HepG2 (cell line): ENCODE measurements around the gene GNAI2. TPM values are rescaled to one million over a fixed set of nuclear protein-coding genes. Genes with fewer than 3 reads are reported as not detected.

Experiments
- CBX5 ChIP-seq: sonication (generic); formaldehyde crosslinking; IDR thresholded peaks from 2 replicates; pipeline ENCODE4 v1.4.0; 2020; ENCODE audit warnings: missing genetic modification reagents, borderline replicate concordance
- EZH2 ChIP-seq: conservative IDR thresholded peaks from 2 replicates; pipeline ENCODE4 v1.6.1; 2012; ENCODE audit warnings: mild to moderate bottlenecking, low read depth, low read length, moderate library complexity
- FOXC1 ChIP-seq: sonication (generic); formaldehyde crosslinking; IDR thresholded peaks from 2 replicates; pipeline ENCODE4 v1.8.0; 2022; ENCODE audit warnings: mild to moderate bottlenecking, missing genetic modification reagents, borderline replicate concordance
- GABPB1 ChIP-seq: IDR thresholded peaks from 2 replicates; pipeline ENCODE4 v1.6.1; 2016; ENCODE audit warnings: mild to moderate bottlenecking, missing genetic modification reagents, moderate library complexity, missing compliant biosample characterization
- GATA4 ChIP-seq: sonication (generic); IDR thresholded peaks from 2 replicates; pipeline ENCODE4 v1.6.1; 2016; ENCODE audit warnings: antibody characterized with exemption, low read depth, borderline replicate concordance
- NR2F6 ChIP-seq, 2 experiments: IDR thresholded peaks; 2 replicates each; pipeline ENCODE4 v1.6.1; 2016; ENCODE audit warnings: antibody characterized with exemption in 1 of 2, mild to moderate bottlenecking in 1 of 2
- SMYD3 ChIP-seq: sonication (generic); formaldehyde crosslinking; IDR thresholded peaks from 2 replicates; pipeline ENCODE4 v1.8.1; 2023; ENCODE audit warnings: mild to moderate bottlenecking, missing genetic modification reagents
- TEAD3 ChIP-seq: optimal IDR thresholded peaks from 2 replicates; pipeline ENCODE3; 2016; ENCODE audit warnings: borderline replicate concordance
- ZMYM2 ChIP-seq: sonication (generic); formaldehyde crosslinking; IDR thresholded peaks from 2 replicates; pipeline ENCODE4 v1.8.0; 2022; ENCODE audit warnings: mild to moderate bottlenecking, missing genetic modification reagents
- ZMYM3 ChIP-seq: sonication (generic); formaldehyde crosslinking; IDR thresholded peaks from 2 replicates; pipeline ENCODE4 v1.5.1; 2020; ENCODE audit warnings: mild to moderate bottlenecking, missing genetic modification reagents
- ZNF142 ChIP-seq: sonication (generic); formaldehyde crosslinking; IDR thresholded peaks from 2 replicates; pipeline ENCODE4 v1.4.0; 2020; ENCODE audit warnings: missing genetic modification reagents
- polyA plus RNA-seq, 8 experiments: library from polyadenylated mRNA; depleted of rRNA in 3 of 8; stranded (reverse) in 7 of 8; unstranded in 1 of 8; fragments of >200 nt; fragmentation: Illumina TruSeq in 4 of 8; extraction: Trizol in 4 of 8; gene quantifications; 2 replicates each; pipeline versions ENCODE4 v1.2.1 to v1.2.3, GENCODE V29; 2011 to 2016; ENCODE audit warnings: low read depth in 4 of 8, missing spikeins in 1 of 8, mixed read lengths in 1 of 8; ENCODE audit not compliant: insufficient read depth in 1 of 8
- total RNA-seq, 5 experiments: library from RNA; depleted of rRNA; stranded (reverse); fragments of >200 nt; fragmentation: Illumina TruSeq; extraction: Trizol; gene quantifications; 2 replicates each; pipeline ENCODE4 v1.2.3, GENCODE V29; 2016; ENCODE audit warnings: low read depth in 1 of 5
- TF ChIP-seq, protein P1 (sequence below), 2 experiments: sonication (generic) in 1 of 2; formaldehyde crosslinking in 1 of 2; IDR thresholded peaks; 2 replicates each; pipeline versions ENCODE4 v1.4.0 to v1.6.1; 2016 to 2020; ENCODE audit warnings: borderline replicate concordance in 1 of 2, low read depth in 1 of 2, mild to moderate bottlenecking in 1 of 2, missing genetic modification reagents in 1 of 2
- TF ChIP-seq, protein P2 (sequence below), 2 experiments: IDR thresholded peaks; 2 replicates each; pipeline ENCODE4 v1.6.1; 2011 to 2012; ENCODE audit warnings: low read length in 2 of 2, borderline replicate concordance in 1 of 2, low read depth in 1 of 2, mild to moderate bottlenecking in 1 of 2, moderate library complexity in 1 of 2

The GNAI2 gene
- total and polyA plus RNA-seq, 2 of the 13 experiments (the other 11 are each of a cell fraction or from before 2014, with no cell fraction given): 51.1 to 66.2 TPM

DNA sequence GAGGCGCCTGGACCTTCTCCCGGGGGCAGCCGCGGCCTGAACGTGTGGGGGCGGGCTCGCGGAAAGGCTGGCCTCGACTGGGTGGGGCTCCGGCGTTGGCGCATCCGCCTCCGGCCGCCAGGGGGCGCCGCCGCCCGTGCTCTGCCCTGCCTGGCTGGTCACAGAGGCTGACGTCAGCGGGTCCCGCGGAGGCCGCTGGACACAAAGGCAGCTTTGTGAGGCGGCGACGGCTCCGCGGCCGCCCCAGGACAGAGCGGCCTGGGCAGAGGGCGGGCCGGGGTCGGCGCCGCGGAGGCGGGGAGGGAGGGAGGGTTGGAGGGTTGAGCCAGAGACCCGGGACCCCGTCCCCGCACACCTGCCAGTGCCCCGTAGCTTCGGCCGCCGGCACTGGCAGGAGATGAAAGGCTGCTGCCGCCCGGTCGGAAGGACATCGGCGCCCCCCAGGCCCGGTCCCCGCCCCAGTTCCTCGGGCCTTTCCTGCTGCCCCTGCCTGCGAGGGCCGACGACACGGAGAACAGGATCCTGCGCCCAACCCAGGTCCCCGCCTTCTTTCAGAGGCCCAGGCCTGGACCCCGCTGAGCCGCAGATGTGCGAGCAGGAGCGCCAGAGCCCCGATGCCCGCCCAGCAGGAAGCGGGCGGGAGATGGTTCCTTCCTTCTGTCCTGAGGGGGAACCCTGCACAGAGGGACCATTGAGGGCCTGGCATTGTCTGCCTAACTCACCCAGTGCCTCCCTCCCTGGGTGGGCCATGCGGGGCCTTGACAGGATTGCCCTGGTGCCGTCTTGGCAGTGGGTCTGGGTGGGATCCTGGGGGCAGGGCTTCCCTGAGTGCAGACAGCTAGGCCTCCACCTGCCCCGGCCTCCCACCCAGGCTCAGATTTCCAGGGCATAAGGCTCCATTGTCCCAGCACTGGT is 24.3 kb downstream of the GNAI2 start (continued):
- TF ChIP-seq, protein P1, sequence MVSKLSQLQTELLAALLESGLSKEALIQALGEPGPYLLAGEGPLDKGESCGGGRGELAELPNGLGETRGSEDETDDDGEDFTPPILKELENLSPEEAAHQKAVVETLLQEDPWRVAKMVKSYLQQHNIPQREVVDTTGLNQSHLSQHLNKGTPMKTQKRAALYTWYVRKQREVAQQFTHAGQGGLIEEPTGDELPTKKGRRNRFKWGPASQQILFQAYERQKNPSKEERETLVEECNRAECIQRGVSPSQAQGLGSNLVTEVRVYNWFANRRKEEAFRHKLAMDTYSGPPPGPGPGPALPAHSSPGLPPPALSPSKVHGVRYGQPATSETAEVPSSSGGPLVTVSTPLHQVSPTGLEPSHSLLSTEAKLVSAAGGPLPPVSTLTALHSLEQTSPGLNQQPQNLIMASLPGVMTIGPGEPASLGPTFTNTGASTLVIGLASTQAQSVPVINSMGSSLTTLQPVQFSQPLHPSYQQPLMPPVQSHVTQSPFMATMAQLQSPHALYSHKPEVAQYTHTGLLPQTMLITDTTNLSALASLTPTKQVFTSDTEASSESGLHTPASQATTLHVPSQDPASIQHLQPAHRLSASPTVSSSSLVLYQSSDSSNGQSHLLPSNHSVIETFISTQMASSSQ (IDR thresholded peaks at IDR 0.05; ENCODE audit: low read depth): no peak
- TF ChIP-seq, protein P1 (CRISPR knock-in tag; IDR thresholded peaks at IDR 0.05; ENCODE audit: borderline replicate concordance): peak; percentile 81; the same call in 1 of the 2 replicates
- no peak for TF ChIP-seq FOXC1 (CRISPR knock-in tag)
- TF ChIP-seq, protein P2, sequence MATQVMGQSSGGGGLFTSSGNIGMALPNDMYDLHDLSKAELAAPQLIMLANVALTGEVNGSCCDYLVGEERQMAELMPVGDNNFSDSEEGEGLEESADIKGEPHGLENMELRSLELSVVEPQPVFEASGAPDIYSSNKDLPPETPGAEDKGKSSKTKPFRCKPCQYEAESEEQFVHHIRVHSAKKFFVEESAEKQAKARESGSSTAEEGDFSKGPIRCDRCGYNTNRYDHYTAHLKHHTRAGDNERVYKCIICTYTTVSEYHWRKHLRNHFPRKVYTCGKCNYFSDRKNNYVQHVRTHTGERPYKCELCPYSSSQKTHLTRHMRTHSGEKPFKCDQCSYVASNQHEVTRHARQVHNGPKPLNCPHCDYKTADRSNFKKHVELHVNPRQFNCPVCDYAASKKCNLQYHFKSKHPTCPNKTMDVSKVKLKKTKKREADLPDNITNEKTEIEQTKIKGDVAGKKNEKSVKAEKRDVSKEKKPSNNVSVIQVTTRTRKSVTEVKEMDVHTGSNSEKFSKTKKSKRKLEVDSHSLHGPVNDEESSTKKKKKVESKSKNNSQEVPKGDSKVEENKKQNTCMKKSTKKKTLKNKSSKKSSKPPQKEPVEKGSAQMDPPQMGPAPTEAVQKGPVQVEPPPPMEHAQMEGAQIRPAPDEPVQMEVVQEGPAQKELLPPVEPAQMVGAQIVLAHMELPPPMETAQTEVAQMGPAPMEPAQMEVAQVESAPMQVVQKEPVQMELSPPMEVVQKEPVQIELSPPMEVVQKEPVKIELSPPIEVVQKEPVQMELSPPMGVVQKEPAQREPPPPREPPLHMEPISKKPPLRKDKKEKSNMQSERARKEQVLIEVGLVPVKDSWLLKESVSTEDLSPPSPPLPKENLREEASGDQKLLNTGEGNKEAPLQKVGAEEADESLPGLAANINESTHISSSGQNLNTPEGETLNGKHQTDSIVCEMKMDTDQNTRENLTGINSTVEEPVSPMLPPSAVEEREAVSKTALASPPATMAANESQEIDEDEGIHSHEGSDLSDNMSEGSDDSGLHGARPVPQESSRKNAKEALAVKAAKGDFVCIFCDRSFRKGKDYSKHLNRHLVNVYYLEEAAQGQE (IDR thresholded peaks at IDR 0.05; ENCODE audit: borderline replicate concordance in 1 of 2, low read depth in 1 of 2, low read length in 2 of 2): no peak
- TF ChIP-seq GATA4: peak; percentile 70; the same call in 1 of the 2 replicates
- TF ChIP-seq GABPB1: peak; percentile 83
- peak; percentile 8 for TF ChIP-seq TEAD3 (CRISPR knock-in tag)
- TF ChIP-seq CBX5 (CRISPR knock-in tag): no peak
- no peak for TF ChIP-seq ZMYM3 (CRISPR knock-in tag)
- TF ChIP-seq EZH2: no peak
- TF ChIP-seq ZNF142 (CRISPR knock-in tag): peak; percentile 69
- peak; percentile 34; the same call in 1 of the 2 replicates for TF ChIP-seq ZMYM2 (CRISPR knock-in tag)
- TF ChIP-seq NR2F6 (IDR thresholded peaks at IDR 0.05): peak; percentile 41
- TF ChIP-seq NR2F6 (CRISPR knock-in tag; IDR thresholded peaks at IDR 0.05): peak; percentile 75
- TF ChIP-seq SMYD3: no peak
